Right lobe of liver (tissue), 4 donors: ENCODE data around the gene CPPED1.

ENCODE experiments used
- CTCF ChIP-seq, 4 donors: fragments of 200-600 bp in 3 of 4; fragments of 450-650 bp in 1 of 4; IDR thresholded peaks; one replicate each; pipeline versions ENCODE4 v1.5.1 to v1.8.0; 2016 to 2022; ENCODE audit warnings: antibody characterized with exemption in 4 of 4, mild to moderate bottlenecking in 2 of 4
- POLR2A ChIP-seq: fragments of 450-650 bp; IDR thresholded peaks from one replicate; pipeline ENCODE4 v1.6.1; 2017; ENCODE audit warnings: antibody characterized with exemption, mild to moderate bottlenecking
- donor health status: DM: no; HTN: no; CAD: no.
- donor health status: DM: no; HTN: no; CAD: no.
- donor health status: DM: no; HTN: yes; CAD: no.

GRCh38 chr16:12637002-12637401 is 166.7 kb downstream of the CPPED1 start:
- TF ChIP-seq CTCF (IDR thresholded peaks at IDR 0.05), result no peak
- no peak for TF ChIP-seq POLR2A
